OCI-LY1 (cell line): Measurements from ENCODE around the gene CD40LG.

Experiments used
- H2AFZ ChIP-seq: fragments of 200-600 bp; sonication (generic), shearing (Covaris generic); 2 replicates; pipeline ENCODE4 v1.6.0; 2014; ENCODE audit warnings: antibody characterized with exemption, mild to moderate bottlenecking, low read length
- H3F3A ChIP-seq: fragments of 200-600 bp; sonication (generic), shearing (Covaris generic); 2 replicates; pipeline ENCODE4 v1.6.0; 2014; ENCODE audit warnings: mild to moderate bottlenecking, antibody characterized with exemption, low read length, moderate library complexity; ENCODE audit not compliant: insufficient read depth
- H3K27ac ChIP-seq: fragments of 200-600 bp; sonication (generic); 2 replicates; pipeline ENCODE4 v1.5.1; 2014; ENCODE audit warnings: low read length, mixed run types, mild to moderate bottlenecking, low read depth; ENCODE audit not compliant: poor library complexity, severe bottlenecking
- H3K27me3 ChIP-seq: fragments of 200-600 bp; sonication (generic); 2 replicates; pipeline ENCODE4 v1.6.0; 2014; ENCODE audit warnings: antibody characterized with exemption, mild to moderate bottlenecking, low read length, moderate library complexity; ENCODE audit not compliant: insufficient read depth
- H3K36me3 ChIP-seq: fragments of 200-600 bp; sonication (generic); 2 replicates; pipeline ENCODE4 v1.6.1; 2014; ENCODE audit warnings: mild to moderate bottlenecking, antibody characterized with exemption, low read length, moderate library complexity, mixed read lengths; ENCODE audit not compliant: insufficient read depth
- H3K4me1 ChIP-seq: fragments of 200-600 bp; sonication (generic); 2 replicates; pipeline ENCODE4 v1.5.1; 2014; ENCODE audit warnings: mild to moderate bottlenecking, low read length, moderate library complexity; ENCODE audit not compliant: insufficient read depth, severe bottlenecking
- H3K4me2 ChIP-seq: fragments of 200-600 bp; sonication (generic), shearing (Covaris generic); 2 replicates; pipeline ENCODE4 v1.6.1; 2014; ENCODE audit warnings: low read length
- H3K4me3 ChIP-seq: fragments of 200-600 bp; sonication (generic); 2 replicates; pipeline ENCODE4 v1.5.1; 2014; ENCODE audit warnings: low read length, low read depth, mild to moderate bottlenecking, mixed read lengths; ENCODE audit not compliant: poor library complexity, severe bottlenecking
- H3K79me2 ChIP-seq: fragments of 200-600 bp; shearing (Covaris generic); 2 replicates; pipeline ENCODE4 v1.6.1; 2016; ENCODE audit warnings: mixed run types, low read length, mixed read lengths; ENCODE audit not compliant: insufficient read depth
- H3K9ac ChIP-seq: fragments of 200-600 bp; sonication (generic), shearing (Covaris generic); 2 replicates; pipeline ENCODE4 v1.6.1; 2014; ENCODE audit warnings: mild to moderate bottlenecking, low read length, mixed read lengths
- H3K9me2 ChIP-seq: fragments of 200-600 bp; sonication (generic), shearing (Covaris generic); 2 replicates; pipeline ENCODE4 v1.6.1; 2014; ENCODE audit warnings: low read depth, mild to moderate bottlenecking, low read length, mixed read lengths
- H3K9me3 ChIP-seq: fragments of 200-600 bp; shearing (Covaris generic); 2 replicates; pipeline ENCODE4 v1.6.1; 2014; ENCODE audit warnings: low read length, mixed read lengths
- H4K20me1 ChIP-seq: fragments of 200-600 bp; sonication (generic), shearing (Covaris generic); 2 replicates; pipeline ENCODE4 v1.6.0; 2016; ENCODE audit warnings: mild to moderate bottlenecking, low read length; ENCODE audit not compliant: insufficient read depth
- CTCF ChIP-seq: fragments of 200-600 bp; sonication (generic), shearing (Covaris generic); IDR thresholded peaks from 2 replicates; pipeline ENCODE4 v1.5.1; 2017; ENCODE audit warnings: mild to moderate bottlenecking, antibody characterized with exemption, low read length, moderate library complexity, mixed read lengths
- EZH2 ChIP-seq: fragments of 200-600 bp; sonication (generic), shearing (Covaris generic); IDR thresholded peaks from 2 replicates; pipeline ENCODE4 v1.8.0; 2017; ENCODE audit warnings: borderline replicate concordance, mixed run types, mild to moderate bottlenecking, antibody characterized with exemption, low read length, moderate library complexity, mixed read lengths

The CD40LG gene

GRCh38 chrX:136639506-136640176, 8.3 kb upstream of the CD40LG start:
- H4K20me1 ChIP-seq = no peaks in the 10 kb centered on the region
- no peak overlapping the region for H3K4me3 ChIP-seq
- H3K4me1 ChIP-seq = no peaks in the 10 kb centered on the region
- no peak for TF ChIP-seq EZH2
- no peak for TF ChIP-seq CTCF
- H3K9me2 ChIP-seq = no peaks in the 10 kb centered on the region
- H3K9me3 ChIP-seq = no peaks in the 10 kb centered on the region
- no peaks in the 10 kb centered on the region for H3K36me3 ChIP-seq
- H2AFZ ChIP-seq = no peak overlapping the region
- no peak overlapping the region for H3K9ac ChIP-seq
- no peaks in the 10 kb centered on the region for H3F3A ChIP-seq
- no peak overlapping the region for H3K27ac ChIP-seq
- no peak overlapping the region for H3K4me2 ChIP-seq
- H3K27me3 ChIP-seq = no peaks in the 10 kb centered on the region
- no peaks in the 10 kb centered on the region for H3K79me2 ChIP-seq

GRCh38 chrX:136643243-136643642, 4.7 kb upstream of the CD40LG start:
- no peaks in the 10 kb centered on the region for H3K27me3 ChIP-seq
- no peaks in the 10 kb centered on the region for H3K4me1 ChIP-seq
- no peaks in the 10 kb centered on the region for H3K36me3 ChIP-seq
- H3K9me3 ChIP-seq = no peaks in the 10 kb centered on the region
- H3K79me2 ChIP-seq = no peaks in the 10 kb centered on the region
- H3K9ac ChIP-seq = no peak overlapping the region
- H3F3A ChIP-seq = no peaks in the 10 kb centered on the region
- H3K4me2 ChIP-seq = no peak overlapping the region
- no peak overlapping the region for H3K27ac ChIP-seq
- no peaks in the 10 kb centered on the region for H3K9me2 ChIP-seq
- no peak overlapping the region for H3K4me3 ChIP-seq
- no peak for TF ChIP-seq CTCF
- TF ChIP-seq EZH2 = no peak
- H2AFZ ChIP-seq = no peak overlapping the region
- no peaks in the 10 kb centered on the region for H4K20me1 ChIP-seq

- no peak for TF ChIP-seq CTCF
- no peak for TF ChIP-seq EZH2
- no peak overlapping the region for H3K27ac ChIP-seq
- H3K36me3 ChIP-seq = no peaks in the 10 kb centered on the region
- H3K4me3 ChIP-seq = no peak overlapping the region
- no peaks in the 10 kb centered on the region for H4K20me1 ChIP-seq
- no peaks in the 10 kb centered on the region for H3F3A ChIP-seq
- H3K9me2 ChIP-seq = no peaks in the 10 kb centered on the region
- H3K79me2 ChIP-seq = no peaks in the 10 kb centered on the region
- H3K4me1 ChIP-seq = no peaks in the 10 kb centered on the region
- H3K27me3 ChIP-seq = no peaks in the 10 kb centered on the region
- H2AFZ ChIP-seq = no peak overlapping the region
- H3K9me3 ChIP-seq = no peaks in the 10 kb centered on the region
- no peak overlapping the region for H3K9ac ChIP-seq
- H3K4me2 ChIP-seq = no peak overlapping the region
These were observed 1.2 kb upstream of the CD40LG start for GRCh38 chrX:136646602-136647239.
